Body of pancreas (tissue), 4 donors: ENCODE data around the gene AGMO.

Source experiments
- POLR2A ChIP-seq, 3 donors: fragments of 450-650 bp; IDR thresholded peaks; one replicate each; pipeline ENCODE4 v1.6.1; 2016; ENCODE audit warnings: antibody characterized with exemption in 3 of 3, mild to moderate bottlenecking in 2 of 3
- TF ChIP-seq, protein P1 (sequence below), 7 experiments: fragments of 450-650 bp in 4 of 7; fragments of 200-600 bp in 3 of 7; sonication (generic) in 3 of 7; IDR thresholded peaks; one replicate each; pipeline ENCODE4 v1.5.1; 2016 to 2019; ENCODE audit warnings: antibody characterized with exemption in 7 of 7

DNA sequence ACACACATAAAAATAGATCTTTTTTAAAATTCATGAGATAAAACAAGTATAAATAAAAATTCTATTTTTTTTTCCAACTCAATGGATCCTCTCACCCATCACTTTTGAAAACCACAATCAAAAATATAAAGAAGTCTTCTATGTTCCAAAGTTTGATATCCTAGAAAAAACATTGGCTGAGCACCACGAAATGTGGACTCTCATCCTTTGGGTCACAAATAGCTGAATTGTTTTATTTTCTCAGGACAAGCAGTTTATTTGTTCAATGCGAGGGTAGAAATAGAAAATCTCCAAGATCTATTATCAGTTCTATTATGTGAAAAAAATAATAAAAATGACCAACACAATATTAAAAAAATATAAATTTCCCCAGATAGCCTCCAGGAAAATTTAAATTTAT lies 348.7 kb downstream of the AGMO start:
- TF ChIP-seq, protein P1, sequence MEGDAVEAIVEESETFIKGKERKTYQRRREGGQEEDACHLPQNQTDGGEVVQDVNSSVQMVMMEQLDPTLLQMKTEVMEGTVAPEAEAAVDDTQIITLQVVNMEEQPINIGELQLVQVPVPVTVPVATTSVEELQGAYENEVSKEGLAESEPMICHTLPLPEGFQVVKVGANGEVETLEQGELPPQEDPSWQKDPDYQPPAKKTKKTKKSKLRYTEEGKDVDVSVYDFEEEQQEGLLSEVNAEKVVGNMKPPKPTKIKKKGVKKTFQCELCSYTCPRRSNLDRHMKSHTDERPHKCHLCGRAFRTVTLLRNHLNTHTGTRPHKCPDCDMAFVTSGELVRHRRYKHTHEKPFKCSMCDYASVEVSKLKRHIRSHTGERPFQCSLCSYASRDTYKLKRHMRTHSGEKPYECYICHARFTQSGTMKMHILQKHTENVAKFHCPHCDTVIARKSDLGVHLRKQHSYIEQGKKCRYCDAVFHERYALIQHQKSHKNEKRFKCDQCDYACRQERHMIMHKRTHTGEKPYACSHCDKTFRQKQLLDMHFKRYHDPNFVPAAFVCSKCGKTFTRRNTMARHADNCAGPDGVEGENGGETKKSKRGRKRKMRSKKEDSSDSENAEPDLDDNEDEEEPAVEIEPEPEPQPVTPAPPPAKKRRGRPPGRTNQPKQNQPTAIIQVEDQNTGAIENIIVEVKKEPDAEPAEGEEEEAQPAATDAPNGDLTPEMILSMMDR (IDR thresholded peaks at IDR 0.05), result no peak
- no peak for TF ChIP-seq POLR2A (IDR thresholded peaks at IDR 0.05)
